K562 (cell line): Measurements from ENCODE around the gene SIPA1L2. TPM values are rescaled to one million over a fixed set of nuclear protein-coding genes. Genes with fewer than 3 reads are reported as not detected.

ENCODE experiments used
- ATAC-seq: fragments of 200-7000 bp; cut with Tn5 transposase; 3 replicates; pipeline ENCODE4 v1.9.1; 2020; ENCODE audit warnings: moderate library complexity
- BruUV-seq: library from RNA; stranded (reverse); fragments of 400-500 nt; replicated peaks from 2 replicates; lab custom pipeline; 2021; lab: Mats Ljungman, UMichigan
- CTCF ChIA-PET: fragments of 300-600 bp; formaldehyde crosslinking; extraction: SDS; loops from one replicate; lab custom pipeline; 2021; ENCODE audit warnings: low intra/inter-chr PET ratio; lab: Yijun Ruan, JAX
- POLR2A ChIA-PET: fragments of 300-600, 350-650 bp; sonication (Branson Sonifier 250); formaldehyde crosslinking; extraction: SDS; loops from one replicate; lab custom pipeline; 2021; ENCODE audit warnings: antibody characterized with exemption, inconsistent platforms; lab: Yijun Ruan, JAX
- DNase-seq, 4 experiments: peaks; one replicate each; pipeline versions ENCODE4 v3.0.0 to v3.0.0-alpha.2; 2011 to 2018; ENCODE audit warnings: low spot score in 3 of 4, mixed read lengths in 3 of 4; ENCODE audit errors: extremely low read depth in 1 of 4
- FAIRE-seq: peaks from 2 replicates; lab custom pipeline; 2011; peaks lifted over from hg19 to GRCh38; lab: Jason Lieb, UNC
- H2AFZ ChIP-seq: 2 replicates; pipeline ENCODE4 v1.6.0; 2011; ENCODE audit warnings: low read depth, low read length, control low read depth, inconsistent platforms
- H3K27ac ChIP-seq: fragments of 200-600 bp; 3 replicates; pipeline ENCODE4 v1.8.0; 2011; ENCODE audit warnings: low read depth, mild to moderate bottlenecking, control low read depth, inconsistent platforms, low read length, moderate library complexity, mixed read lengths; ENCODE audit errors: extremely low read depth
- H3K27me3 ChIP-seq, 2 experiments: fragments of 300-600 bp in 1 of 2; 2 replicates in 1 of 2; 3 replicates in 1 of 2; pipeline versions ENCODE4 v1.6.0 to v1.8.0; 2011; ENCODE audit warnings: inconsistent platforms in 2 of 2, low read length in 2 of 2, mild to moderate bottlenecking in 1 of 2, mixed read lengths in 1 of 2, moderate library complexity in 1 of 2; ENCODE audit not compliant: control insufficient read depth in 2 of 2, insufficient read depth in 2 of 2
- H3K36me3 ChIP-seq: fragments of 300-600 bp; 3 replicates; pipeline ENCODE4 v1.8.0; 2011; ENCODE audit warnings: mild to moderate bottlenecking, low read length, inconsistent platforms; ENCODE audit not compliant: control insufficient read depth, insufficient read depth
- H3K4me1 ChIP-seq, 2 experiments: fragments of 200-600 bp in 1 of 2; replicated peaks in 1 of 2; 2 replicates in 1 of 2; 3 replicates in 1 of 2; pipeline versions ENCODE4 v1.5.1 to v1.8.0; 2011; ENCODE audit warnings: inconsistent platforms in 2 of 2, low read length in 2 of 2, mild to moderate bottlenecking in 1 of 2, mixed read lengths in 1 of 2, moderate library complexity in 1 of 2; ENCODE audit not compliant: control insufficient read depth in 2 of 2, insufficient read depth in 2 of 2
- H3K4me2 ChIP-seq: 2 replicates; pipeline ENCODE4 v1.6.1; 2011; ENCODE audit warnings: low read length, control low read depth, inconsistent platforms, mixed read lengths; ENCODE audit not compliant: insufficient read depth
- H3K4me3 ChIP-seq: fragments of 200-600 bp; sonication (generic), shearing (Covaris generic); 2 replicates; pipeline ENCODE4 v1.5.1; 2016; ENCODE audit warnings: control low read depth, inconsistent platforms
- H3K79me2 ChIP-seq: fragments of 200-600 bp; 3 replicates; pipeline ENCODE4 v1.8.0; 2011; ENCODE audit warnings: low read length, inconsistent platforms; ENCODE audit not compliant: control insufficient read depth, insufficient read depth
- H3K9ac ChIP-seq, 2 experiments: 2 replicates each; pipeline versions ENCODE4 v1.6.0 to v1.6.1; 2011; ENCODE audit warnings: low read depth in 2 of 2, low read length in 2 of 2, control low read depth in 1 of 2, inconsistent platforms in 1 of 2, mild to moderate bottlenecking in 1 of 2, mixed read lengths in 1 of 2; ENCODE audit not compliant: insufficient read depth in 1 of 2
- H3K9me1 ChIP-seq: one replicate; pipeline ENCODE4 v1.6.0; 2011; ENCODE audit warnings: inconsistent platforms, mild to moderate bottlenecking, low read length, moderate library complexity; ENCODE audit not compliant: control insufficient read depth, insufficient read depth
- H3K9me3 ChIP-seq: replicated peaks from 2 replicates; pipeline ENCODE4 v1.5.1; 2011; ENCODE audit warnings: low read depth, low read length, inconsistent platforms; ENCODE audit not compliant: control insufficient read depth, insufficient read depth
- H4K20me1 ChIP-seq: replicated peaks from 2 replicates; pipeline ENCODE4 v1.6.1; 2011; ENCODE audit warnings: low read length, inconsistent platforms, mixed read lengths; ENCODE audit not compliant: control insufficient read depth, insufficient read depth
- BRD4 ChIP-seq: fragments of 200-600 bp; sonication (generic); IDR thresholded peaks from 2 replicates; pipeline ENCODE4 v1.6.1; 2017; ENCODE audit warnings: inconsistent platforms
- ETV1 ChIP-seq: fragments of 450-650 bp; conservative IDR thresholded peaks from 2 replicates; pipeline ENCODE4 v1.6.1; 2016; ENCODE audit warnings: missing genetic modification characterization, control low read depth, low read depth, missing compliant biosample characterization
- HNRNPH1 ChIP-seq: fragments of 200-400 bp; formaldehyde crosslinking; optimal IDR thresholded peaks from 2 replicates; pipeline ENCODE3; 2017; ENCODE audit warnings: low read depth, mild to moderate bottlenecking, low read length, moderate library complexity
- MYNN ChIP-seq, 2 experiments: sonication (generic); formaldehyde crosslinking in 1 of 2; IDR thresholded peaks; 2 replicates each; pipeline versions ENCODE4 v1.5.0 to v1.6.1; 2016 to 2020; ENCODE audit warnings: antibody characterized with exemption in 1 of 2, missing genetic modification reagents in 1 of 2
- NCOA1 ChIP-seq: fragments of 450-650 bp; IDR thresholded peaks from 2 replicates; pipeline ENCODE4 v1.6.1; 2016; ENCODE audit warnings: low read depth
- RB1 ChIP-seq: fragments of 450-650 bp; IDR thresholded peaks from 2 replicates; pipeline ENCODE4 v1.6.1; 2017; ENCODE audit warnings: low read depth, mild to moderate bottlenecking
- SMARCA4 ChIP-seq: fragments of 450-650 bp; IDR thresholded peaks from 2 replicates; pipeline ENCODE4 v1.6.1; 2016
- SMARCB1 ChIP-seq: IDR thresholded peaks from 2 replicates; pipeline ENCODE4 v1.6.1; 2011; ENCODE audit warnings: improper control_type of control experiment, low read depth; ENCODE audit not compliant: insufficient read length
- SRSF9 ChIP-seq: fragments of 200-400 bp; formaldehyde crosslinking; IDR thresholded peaks from 2 replicates; pipeline ENCODE4 v1.6.1; 2017; ENCODE audit warnings: low read depth, low read length, borderline replicate concordance
- TBP ChIP-seq: optimal IDR thresholded peaks from 2 replicates; pipeline ENCODE3; 2011; ENCODE audit warnings: low read depth, low read length, improper control_type of control experiment
- ZNF12 ChIP-seq: sonication (generic); formaldehyde crosslinking; IDR thresholded peaks from 2 replicates; pipeline ENCODE4 v1.4.0; 2020; ENCODE audit warnings: mild to moderate bottlenecking, missing genetic modification reagents
- ZNF384 ChIP-seq: IDR thresholded peaks from 2 replicates; pipeline ENCODE4 v1.6.1; 2012; ENCODE audit warnings: low read depth, low read length, improper control_type of control experiment
- ZNF695 ChIP-seq: fragments of 450-650 bp; formaldehyde crosslinking; IDR thresholded peaks from 2 replicates; pipeline ENCODE4 v1.4.0; 2020; ENCODE audit warnings: mild to moderate bottlenecking, moderate library complexity
- WGBS: fragments of 100-300 bp; shearing (Covaris generic); methylation state at CpG from one replicate; pipeline ENCODE4 v1.1.6; 2016; ENCODE audit warnings: low coverage, mixed read lengths; ENCODE audit not compliant: insufficient coverage; ENCODE audit errors: missing lambda C conversion rate; 5-methylcytosine and 5-hydroxymethylcytosine counted together
- in situ Hi-C: fragments of 300-500 bp; cut with MboI; formaldehyde crosslinking; loops from 4 replicates; pipeline ENCODE4 v1.15.0; 2018; ENCODE audit warnings: inconsistent platforms, mixed read lengths
- intact Hi-C: fragments of 100-400 bp; cut with micrococcal nuclease; formaldehyde crosslinking; loops from 2 replicates; pipeline ENCODE4 v1.14.2; 2022
- polyA plus RNA-seq, 8 experiments: library from polyadenylated mRNA; depleted of rRNA in 4 of 8; stranded (reverse) in 5 of 8; unstranded in 3 of 8; fragments of >200 nt; fragmentation: Nextera tagmentation in 2 of 8; fragmentation: Illumina TruSeq in 1 of 8; extraction: Ambion mirVana in 2 of 8; extraction: Trizol in 1 of 8; gene quantifications; 2 replicates each; pipeline versions ENCODE4 v1.2.1 to v1.2.3, GENCODE V29; 2011 to 2014; ENCODE audit warnings: inconsistent platforms in 1 of 8, missing spikeins in 1 of 8
- total RNA-seq, 7 experiments: library from RNA; depleted of rRNA in 6 of 7; stranded (reverse); fragments of >200 nt in 6 of 7; fragmentation: Illumina TruSeq in 2 of 7; extraction: Trizol in 2 of 7; gene quantifications; 2 replicates each; pipeline versions ENCODE4 v1.2.1 to v1.2.3, GENCODE V29; 2011 to 2021; ENCODE audit warnings: low replicate concordance in 1 of 7

SIPA1L2 gene
- total and polyA plus RNA-seq, 9 of the 15 experiments (the other 6 are each of a cell fraction or from before 2014, with no cell fraction given), result 0.04 to 0.22 (median 0.06) TPM; not detected in 5

DNA sequence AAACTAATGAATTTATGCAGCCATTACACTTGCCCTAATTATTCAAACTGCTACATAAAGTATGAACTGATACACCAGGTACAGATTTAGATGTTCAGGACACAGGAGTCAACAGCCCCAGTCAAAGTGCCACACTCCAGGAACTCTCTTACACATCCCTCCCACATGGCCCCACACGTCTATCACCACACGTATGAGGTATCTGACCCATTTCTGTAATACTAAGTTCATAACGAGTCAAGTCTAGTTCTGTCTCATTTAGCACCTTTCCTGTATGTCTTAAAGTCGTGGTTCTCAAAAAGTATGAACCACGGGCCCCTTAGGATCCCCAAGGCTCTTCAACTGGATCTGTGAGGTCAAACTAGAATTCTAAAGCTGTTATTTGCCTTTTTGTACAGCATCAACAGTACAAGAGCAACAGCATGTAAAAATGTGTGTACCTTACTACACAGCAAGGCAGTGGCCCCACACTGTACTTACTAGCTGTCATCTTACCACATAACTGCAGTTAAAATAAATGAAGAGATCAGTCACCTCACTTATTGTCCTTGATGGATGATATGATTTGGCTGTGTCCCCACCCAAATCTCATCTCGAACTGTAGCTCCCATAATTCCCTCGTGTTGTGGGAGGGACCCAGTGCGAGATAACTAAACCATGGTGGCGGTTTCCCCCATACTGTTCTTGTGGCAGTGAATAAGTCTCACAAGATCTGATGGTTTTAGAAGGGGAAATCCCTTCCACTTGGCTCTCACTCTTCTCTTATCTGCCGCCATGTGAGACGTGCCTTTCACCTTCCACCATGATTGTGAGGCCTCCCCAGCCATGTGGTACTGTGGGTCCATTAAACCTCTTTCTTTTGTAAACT, 42.6 kb downstream of the SIPA1L2 start:
- Histone ChIP-seq H3K27ac (no peak overlapping the region), H3K4me1 (no peaks in the 10 kb centered on the region), H3K36me3 (no peaks in the 10 kb centered on the region), H2AFZ (no peak overlapping the region), H3K9me3 (no peaks in the 10 kb centered on the region), H3K27me3 (no peaks in the 10 kb centered on the region; a peak in 1 of 5 replicates), H3K9me1 (no peaks in the 10 kb centered on the region), H3K4me2 (no peak overlapping the region), H3K9ac (no peak overlapping the region), H3K4me3 (no peak overlapping the region)
- in situ Hi-C loops, result no loop called here
- no peak for FAIRE-seq
- WGBS, result 2% methylated on average over 11 of the region's 11 CpGs
- DNase-seq, result no peak
- intact Hi-C loops, result no loop called here
- BruUV-seq, result no TSS peak
- ATAC-seq, result no peak
- TF ChIP-seq BRD4 (no peak), NCOA1 (no peak), SMARCB1 (no peak), RB1 (no peak), SMARCA4 (no peak), ZNF384 (no peak), SRSF9 (no peak), ZNF12 (CRISPR knock-in tag) (no peak), ZNF695 (CRISPR knock-in tag) (no peak), TBP (no peak), MYNN (IDR thresholded peaks at IDR 0.05) (no peak), MYNN (CRISPR knock-in tag; IDR thresholded peaks at IDR 0.05) (no peak), HNRNPH1 (no peak), ETV1 (tag) (no peak)
- TF ChIP-seq, all 486 proteins: peak for 0
- H4K20me1 ChIP-seq, result no peaks in the 10 kb centered on the region
- ChIA-PET CTCF (no interaction called here), POLR2A (interaction anchor here (0.6 kb wide), 1 partner anchor 810 kb away, joined by 3 read pairs; no protein-coding TSS in a partner anchor)
- H3K79me2 ChIP-seq, result no peaks in the 10 kb centered on the region
